SKM-1 (cell line): Measurements from ENCODE around the gene ALX1.
"Not testable (repeated sequence)": the region's sequence is repeated elsewhere in the genome, so short reads cannot be mapped to it uniquely, and the experiment has no call there.

Source experiments
- DNase-seq: peaks from one replicate; lab custom pipeline; 2025; ENCODE audit not compliant: unreplicated experiment; lab: John Stamatoyannopoulos, UW

Gene ALX1

GRCh38 chr12:85299053-85299452, 19.0 kb downstream of the ALX1 start:
- DNase-seq, result no peak

GRCh38 chr12:85301051-85301450, 21.0 kb downstream of the ALX1 start:
- DNase-seq, result no peak

GRCh38 chr12:85308374-85308773, 28.4 kb downstream of the ALX1 start:
- DNase-seq, result no peak

- no peak for DNase-seq
Measured at GRCh38 chr12:85309125-85309566, 29.1 kb downstream of the ALX1 start.

GRCh38 chr12:85310025-85310424, 30.0 kb downstream of the ALX1 start:
- DNase-seq, result no peak

- DNase-seq, result no peak
Measured at GRCh38 chr12:85310456-85311076, 30.5 kb downstream of the ALX1 start.

GRCh38 chr12:85317866-85318636, 38.0 kb downstream of the ALX1 start:
- not testable (repeated sequence) for DNase-seq

- no peak for DNase-seq
Measured at GRCh38 chr12:85322715-85323114, 42.7 kb downstream of the ALX1 start.

- no peak for DNase-seq
Measured at GRCh38 chr12:85325442-85325841, 45.4 kb downstream of the ALX1 start.

GRCh38 chr12:85329913-85330312, 49.9 kb downstream of the ALX1 start:
- DNase-seq, result no peak

- no peak for DNase-seq
Measured at GRCh38 chr12:85348779-85349178, 68.8 kb downstream of the ALX1 start.

- DNase-seq, result no peak
Measured at GRCh38 chr12:85350356-85350755, 70.3 kb downstream of the ALX1 start.
